Measurements from ENCODE around the gene CDYL2.

- no peak for TF ChIP-seq CTCF (IDR thresholded peaks at IDR 0.05)
- no peak for TF ChIP-seq POLR2A (IDR thresholded peaks at IDR 0.05)
Measured at GRCh38 chr16:80671281-80671849, 133.0 kb downstream of the CDYL2 start.

Data from Peyer's patch (tissue), 4 donors.